ENCODE data around the gene TLCD3B. TPM values are rescaled to one million over a fixed set of nuclear protein-coding genes. Genes with fewer than 3 reads are reported as not detected.
A peak's percentile ranks its signal among the peaks of the same experiment; 100 is the strongest.

Gene TLCD3B
- total RNA-seq, 1 experiment from 2014 or later: 20.9 TPM

GRCh38 chr16:30005341-30006094 is 25.6 kb downstream of the TLCD3B start:
- Histone ChIP-seq H3K9me3 (ENCODE audit: control insufficient read depth, low read depth, low read length) (no peaks in the 10 kb centered on the region), H3K56ac (ENCODE audit: insufficient read length, low read depth, low read length) (no peak overlapping the region), H3K4me1 (ENCODE audit: insufficient read depth, low read length) (peaks cover 1% of the 10 kb centered on the region; the same call in 1 of the 2 replicates), H3K27ac (ENCODE audit: insufficient read length, low read depth, low read length) (no peak overlapping the region), H3K23me2 (ENCODE audit: insufficient read length, low read depth, low read length, poor library complexity, severe bottlenecking) (peaks cover 9% of the 10 kb centered on the region), H2BK15ac (ENCODE audit: low read depth, low read length) (no peak overlapping the region), H2BK5ac (ENCODE audit: insufficient read length, low read length) (no peak overlapping the region), H2BK20ac (ENCODE audit: low read depth, low read length, poor library complexity, severe bottlenecking) (no peak overlapping the region), H3K9ac (ENCODE audit: extremely low read depth, insufficient read length, low read length) (no peak overlapping the region), H3T11ph (ENCODE audit: low read length) (no peak overlapping the region), H3K18ac (ENCODE audit: insufficient read length, low read depth, low read length) (no peak overlapping the region), H3K23ac (ENCODE audit: insufficient read length, low read depth, low read length) (no peak overlapping the region), H3K79me2 (ENCODE audit: insufficient read depth, low read length) (no peaks in the 10 kb centered on the region), H4K20me1 (ENCODE audit: control insufficient read depth, insufficient read depth, insufficient read length) (no peaks in the 10 kb centered on the region), H3K14ac (ENCODE audit: insufficient read depth, low read length) (no peak overlapping the region), H2AK5ac (ENCODE audit: insufficient read length, low read length) (no peak overlapping the region), H2BK120ac (ENCODE audit: low read depth, low read length, poor library complexity, severe bottlenecking) (no peak overlapping the region), H3K27me3 (ENCODE audit: insufficient read depth, low read length) (no peaks in the 10 kb centered on the region), H3K79me1 (ENCODE audit: insufficient read depth, low read depth, low read length, poor library complexity, severe bottlenecking) (no peaks in the 10 kb centered on the region), H3K4ac (ENCODE audit: low read depth, low read length) (no peak overlapping the region), H2AFZ (ENCODE audit: low read length) (no peak overlapping the region), H4K5ac (ENCODE audit: insufficient read length, low read depth, low read length) (no peak overlapping the region), H2BK12ac (ENCODE audit: insufficient read length, low read depth, low read length) (no peak overlapping the region), H3K4me2 (ENCODE audit: insufficient read depth, insufficient read length, low read length) (no peak overlapping the region), H4K91ac (ENCODE audit: insufficient read length, low read depth, low read length) (no peak overlapping the region), H4K8ac (replicated peaks; ENCODE audit: insufficient read length, low read depth, low read length) (no peak overlapping the region)
- Mint-ChIP-seq H3K9me3 (no peaks in the 10 kb centered on the region), H3K27ac (no peak overlapping the region), H3K4me3 (no peak overlapping the region), H3K36me3 (ENCODE audit: insufficient read depth in 1 of 3, low read depth in 3 of 3) (peaks cover 16 to 32% (median 24%) of the 10 kb centered on the region in 3 experiments), H3K27me3 (ENCODE audit: low read depth) (peaks cover 22% of the 10 kb centered on the region), H3K4me1 (peaks cover 2 to 26% of the 10 kb centered on the region in 2 experiments; a peak in 3 of 4 replicates)
- WGBS (ENCODE audit: extremely low coverage, insufficient read length, low lambda C conversion rate): no CpG with 5 or more reads among the region's 35 CpGs
- TF ChIP-seq CTCF (conservative IDR thresholded peaks at IDR 0.05): peak; percentile 77
- no peak for DNase-seq

Measured in H9 (cell line).